ENCODE data around the gene CR1L. TPM values are rescaled to one million over a fixed set of nuclear protein-coding genes. Genes with fewer than 3 reads are reported as not detected.
A peak's percentile ranks its signal among the peaks of the same experiment; 100 is the strongest.

The CR1L gene
- total and polyA plus RNA-seq, 9 of the 15 experiments (the other 6 are each of a cell fraction or from before 2014, with no cell fraction given): 10.1 to 74.8 (median 34.3) TPM

- TF ChIP-seq TRIM25 (IDR thresholded peaks at IDR 0.05; ENCODE audit: borderline replicate concordance) (0 out of 2 replicates have a peak, but pooled peaks have one; percentile 60), ILK (tag; IDR thresholded peaks at IDR 0.05; ENCODE audit: borderline replicate concordance, low read depth) (no peak), FOXP4 (CRISPR knock-in tag; IDR thresholded peaks at IDR 0.05; ENCODE audit: borderline replicate concordance) (peak; percentile 84; the same call in 1 of the 2 replicates), HDAC2 (IDR thresholded peaks at IDR 0.05) (no peak), ELK3 (CRISPR knock-in tag; IDR thresholded peaks at IDR 0.05) (no peak), E2F4 (CRISPR knock-in tag; IDR thresholded peaks at IDR 0.05; ENCODE audit: low read depth) (peak; percentile 75; the same call in 1 of the 2 replicates), GTF3C2 (IDR thresholded peaks at IDR 0.05; ENCODE audit: borderline replicate concordance, extremely low read depth, insufficient read length) (no peak), ZNF507 (tag; conservative IDR thresholded peaks at IDR 0.05) (no peak), ZNF217 (CRISPR knock-in tag; IDR thresholded peaks at IDR 0.05) (0 out of 2 replicates have a peak, but pooled peaks have one; percentile 50), RUNX1 (IDR thresholded peaks at IDR 0.05; ENCODE audit: low read depth) (no peak), ZBTB11 (CRISPR knock-in tag; IDR thresholded peaks at IDR 0.05) (no peak), NCOA6 (IDR thresholded peaks at IDR 0.05) (no peak), ZNF311 (CRISPR knock-in tag; IDR thresholded peaks at IDR 0.05) (no peak)
Measured at GRCh38 chr1:207752456-207752998, 107.6 kb downstream of the CR1L start (continued).

Measured in K562 (cell line).